Measurements from ENCODE around the gene IL12RB2. TPM values are rescaled to one million over a fixed set of nuclear protein-coding genes. Genes with fewer than 3 reads are reported as not detected.

Gene IL12RB2
- total and polyA plus RNA-seq, 8 donors = 0.48 to 1.2 (median 0.69) TPM

DNA sequence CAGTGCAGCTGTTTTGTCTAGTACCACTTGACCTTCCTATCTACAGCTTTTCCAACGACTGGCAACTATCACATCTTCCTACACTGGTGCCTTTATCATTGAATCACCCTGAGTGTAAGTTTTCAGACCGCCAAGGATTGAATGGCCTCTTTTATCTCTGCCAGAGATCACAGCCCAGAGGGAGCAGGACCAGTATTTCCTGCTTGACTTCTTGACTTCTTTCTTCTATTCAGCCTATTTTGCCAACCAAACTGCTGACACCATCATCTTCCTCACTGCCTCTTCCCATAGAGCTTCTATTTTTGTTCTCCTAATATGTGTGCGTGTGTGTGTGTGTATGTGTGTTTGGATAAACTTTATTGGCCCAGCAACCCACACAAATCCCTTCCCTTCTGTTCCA lies 68.7 kb downstream of the IL12RB2 start:
- no peak overlapping the region for H3K4me3 ChIP-seq
- no peak for ATAC-seq
- TF ChIP-seq, protein P1, sequence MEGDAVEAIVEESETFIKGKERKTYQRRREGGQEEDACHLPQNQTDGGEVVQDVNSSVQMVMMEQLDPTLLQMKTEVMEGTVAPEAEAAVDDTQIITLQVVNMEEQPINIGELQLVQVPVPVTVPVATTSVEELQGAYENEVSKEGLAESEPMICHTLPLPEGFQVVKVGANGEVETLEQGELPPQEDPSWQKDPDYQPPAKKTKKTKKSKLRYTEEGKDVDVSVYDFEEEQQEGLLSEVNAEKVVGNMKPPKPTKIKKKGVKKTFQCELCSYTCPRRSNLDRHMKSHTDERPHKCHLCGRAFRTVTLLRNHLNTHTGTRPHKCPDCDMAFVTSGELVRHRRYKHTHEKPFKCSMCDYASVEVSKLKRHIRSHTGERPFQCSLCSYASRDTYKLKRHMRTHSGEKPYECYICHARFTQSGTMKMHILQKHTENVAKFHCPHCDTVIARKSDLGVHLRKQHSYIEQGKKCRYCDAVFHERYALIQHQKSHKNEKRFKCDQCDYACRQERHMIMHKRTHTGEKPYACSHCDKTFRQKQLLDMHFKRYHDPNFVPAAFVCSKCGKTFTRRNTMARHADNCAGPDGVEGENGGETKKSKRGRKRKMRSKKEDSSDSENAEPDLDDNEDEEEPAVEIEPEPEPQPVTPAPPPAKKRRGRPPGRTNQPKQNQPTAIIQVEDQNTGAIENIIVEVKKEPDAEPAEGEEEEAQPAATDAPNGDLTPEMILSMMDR (IDR thresholded peaks at IDR 0.05) = no peak
- no peaks in the 10 kb centered on the region for H3K27me3 ChIP-seq
- intact Hi-C loops (cut with DNase I) = no loop called here
- DNase-seq = peak in 1 of 4 donors; percentile 7
- no peaks in the 10 kb centered on the region for H3K4me1 ChIP-seq
- no peaks in the 10 kb centered on the region for H3K36me3 ChIP-seq
- H3K9me3 ChIP-seq = no peaks in the 10 kb centered on the region
- H3K27ac ChIP-seq = no peak overlapping the region

DNA sequence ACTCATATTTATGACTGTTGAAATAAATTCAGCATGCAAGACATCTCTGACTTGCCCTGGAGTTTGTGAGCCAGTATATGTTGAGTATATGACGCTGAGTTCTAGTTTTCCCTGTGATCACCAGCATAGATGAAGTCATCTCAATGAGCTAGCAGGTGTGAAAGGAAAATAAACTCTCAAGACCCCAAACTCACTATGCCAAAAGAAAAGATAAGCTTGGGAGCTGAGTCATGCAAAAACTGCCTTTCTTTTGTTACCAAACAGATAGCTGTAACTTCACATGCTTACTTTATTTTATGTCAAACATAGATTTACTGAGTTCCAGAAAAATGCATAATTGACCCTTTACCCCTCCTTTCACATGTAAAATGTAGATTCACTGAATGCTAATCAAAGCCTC lies 69.6 kb downstream of the IL12RB2 start:
- no peaks in the 10 kb centered on the region for H3K4me1 ChIP-seq
- intact Hi-C loops (cut with DNase I) = no loop called here
- TF ChIP-seq, protein P1 (IDR thresholded peaks at IDR 0.05) = no peak
- DNase-seq = no peak
- no peaks in the 10 kb centered on the region for H3K36me3 ChIP-seq
- no peak overlapping the region for H3K4me3 ChIP-seq
- no peak overlapping the region for H3K27ac ChIP-seq
- no peaks in the 10 kb centered on the region for H3K9me3 ChIP-seq
- no peaks in the 10 kb centered on the region for H3K27me3 ChIP-seq
- ATAC-seq = no peak

- no peaks in the 10 kb centered on the region for H3K4me1 ChIP-seq
- H3K36me3 ChIP-seq = peaks cover 0 to 7% of the 10 kb centered on the region in 2 donors
- TF ChIP-seq, protein P1 (IDR thresholded peaks at IDR 0.05) = no peak
- H3K27me3 ChIP-seq = no peaks in the 10 kb centered on the region
- no peak overlapping the region for H3K4me3 ChIP-seq
- DNase-seq (no peak), ATAC-seq (no peak)
- H3K9me3 ChIP-seq = peaks cover 0 to 20% of the 10 kb centered on the region in 2 donors
- no peak overlapping the region for H3K27ac ChIP-seq
- intact Hi-C loops (cut with DNase I) = no loop called here
Observed at GRCh38 chr1:67381154-67381553, 73.5 kb downstream of the IL12RB2 start.

DNA sequence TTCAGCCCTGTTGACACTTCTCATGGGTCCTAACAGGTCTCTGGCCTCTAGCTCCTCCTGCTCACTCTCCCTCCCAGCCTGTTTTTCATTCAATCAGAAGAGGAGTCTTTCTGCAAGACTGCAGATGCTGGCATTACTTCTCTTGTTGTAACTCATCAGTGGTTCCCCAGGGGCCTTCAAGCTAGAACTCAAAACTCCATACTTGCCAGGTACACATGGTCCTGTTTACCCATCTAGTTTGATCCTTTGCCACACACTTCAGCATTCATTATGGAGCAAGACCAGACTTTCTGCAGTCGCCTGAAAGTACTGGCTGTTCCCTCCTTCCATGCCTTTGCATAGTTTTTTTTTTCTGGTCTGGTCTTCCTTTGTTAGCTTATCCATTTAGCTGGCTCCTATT lies 74.6 kb downstream of the IL12RB2 start:
- DNase-seq = no peak
- H3K27ac ChIP-seq = no peak overlapping the region
- no peak for ATAC-seq
- intact Hi-C loops (cut with DNase I) = no loop called here
- peaks cover 0 to 20% of the 10 kb centered on the region in 2 donors for H3K9me3 ChIP-seq
- no peak overlapping the region for H3K4me3 ChIP-seq
- no peaks in the 10 kb centered on the region for H3K27me3 ChIP-seq
- TF ChIP-seq, protein P1 (IDR thresholded peaks at IDR 0.05) = no peak
- peaks cover 0 to 7% of the 10 kb centered on the region in 2 donors for H3K36me3 ChIP-seq
- H3K4me1 ChIP-seq = no peaks in the 10 kb centered on the region

- intact Hi-C loops (cut with DNase I) = no loop called here
- DNase-seq (no peak), ATAC-seq (no peak)
- Histone ChIP-seq H3K27ac (no peak overlapping the region), H3K27me3 (no peaks in the 10 kb centered on the region), H3K36me3 (peaks cover 0 to 7% of the 10 kb centered on the region in 2 donors), H3K4me3 (no peak overlapping the region), H3K9me3 (peaks cover 0 to 20% of the 10 kb centered on the region in 2 donors), H3K4me1 (no peaks in the 10 kb centered on the region)
- TF ChIP-seq, protein P1 (IDR thresholded peaks at IDR 0.05) = no peak
Observed at GRCh38 chr1:67383999-67384638, 76.4 kb downstream of the IL12RB2 start.
